Fibroblast of lung (primary cell): Measurements from ENCODE around the gene KCP. TPM values are rescaled to one million over a fixed set of nuclear protein-coding genes. Genes with fewer than 3 reads are reported as not detected.

Source experiments
- DNase-seq, 2 donors: peaks; one replicate each; pipeline versions ENCODE4 v3.0.0 to v3.0.0-alpha.2; 2010; ENCODE audit warnings: low read depth in 2 of 2
- H2AFZ ChIP-seq: 2 replicates; pipeline ENCODE4 v1.5.1; 2012; ENCODE audit warnings: low read length, control low read depth, inconsistent platforms
- H3K27ac ChIP-seq: 2 replicates; pipeline ENCODE4 v1.5.1; 2011; ENCODE audit warnings: low read length, control low read depth; ENCODE audit not compliant: insufficient read depth
- H3K27me3 ChIP-seq: 2 replicates; pipeline ENCODE4 v1.5.1; 2011; ENCODE audit warnings: mild to moderate bottlenecking, low read length; ENCODE audit not compliant: control insufficient read depth, insufficient read depth
- H3K36me3 ChIP-seq: 2 replicates; pipeline ENCODE4 v1.5.1; 2011; ENCODE audit warnings: low read length; ENCODE audit not compliant: control insufficient read depth, insufficient read depth
- H3K4me1 ChIP-seq: 2 replicates; pipeline ENCODE4 v1.5.1; 2011; ENCODE audit warnings: low read length; ENCODE audit not compliant: control insufficient read depth, insufficient read depth; ENCODE audit errors: extremely low read depth
- H3K4me2 ChIP-seq: 2 replicates; pipeline ENCODE4 v1.5.1; 2011; ENCODE audit warnings: low read length, control low read depth; ENCODE audit not compliant: insufficient read depth; ENCODE audit errors: extremely low read depth
- H3K4me3 ChIP-seq, 4 experiments: fragments of 200-600 bp in 1 of 4; sonication (generic) in 1 of 4; replicated peaks in 1 of 4; 2 replicates each; pipeline ENCODE4 v1.5.1; 2011 to 2016; ENCODE audit warnings: low read length in 4 of 4, low read depth in 3 of 4, mild to moderate bottlenecking in 3 of 4, control low read depth in 2 of 4, inconsistent platforms in 1 of 4, mixed read lengths in 1 of 4; ENCODE audit not compliant: insufficient read depth in 1 of 4; ENCODE audit errors: control extremely low read depth in 1 of 4
- H3K79me2 ChIP-seq: 2 replicates; pipeline ENCODE4 v1.5.1; 2012; ENCODE audit warnings: mild to moderate bottlenecking, low read length, inconsistent platforms; ENCODE audit not compliant: control insufficient read depth, insufficient read depth
- H3K9ac ChIP-seq: 2 replicates; pipeline ENCODE4 v1.5.1; 2011; ENCODE audit warnings: mild to moderate bottlenecking, low read length, control low read depth; ENCODE audit not compliant: insufficient read depth
- H3K9me3 ChIP-seq: 2 replicates; pipeline ENCODE4 v1.5.1; 2012; ENCODE audit warnings: low read depth, low read length; ENCODE audit not compliant: control insufficient read depth, insufficient read depth
- H4K20me1 ChIP-seq: 2 replicates; pipeline ENCODE4 v1.5.1; 2011; ENCODE audit warnings: low read length; ENCODE audit not compliant: control insufficient read depth, insufficient read depth; ENCODE audit errors: extremely low read depth
- EZH2 ChIP-seq: IDR thresholded peaks from 2 replicates; pipeline ENCODE4 v1.5.1; 2012; ENCODE audit warnings: low read length, control low read depth, mild to moderate bottlenecking; ENCODE audit errors: missing control alignments
- polyA plus RNA-seq, 2 donors: library from polyadenylated mRNA; depleted of rRNA in 1 of 2; stranded (reverse) in 1 of 2; unstranded in 1 of 2; fragments of >200 nt; gene quantifications; 2 replicates each; pipeline ENCODE4 v1.2.1, GENCODE V29; 2011 to 2012; ENCODE audit warnings: missing spikeins in 1 of 2
- total RNA-seq: library from RNA; depleted of rRNA; stranded (reverse); fragments of >200 nt; gene quantifications from 2 replicates; pipeline ENCODE4 v1.2.1, GENCODE V29; 2014
- TF ChIP-seq, protein P1 (sequence below), 2 donors: IDR thresholded peaks in 1 of 2; conservative IDR thresholded peaks in 1 of 2; 1 replicate in 1 of 2; 2 replicates in 1 of 2; pipeline ENCODE4 v1.5.1; 2011 to 2012; ENCODE audit warnings: low read length in 2 of 2, control low read depth in 1 of 2, inconsistent platforms in 1 of 2, low read depth in 1 of 2, mild to moderate bottlenecking in 1 of 2

The KCP gene
- total and polyA plus RNA-seq, 2 donors (not counting 1 experiment from before 2014, with no cell fraction given) = 0.08 to 0.50 TPM

DNA sequence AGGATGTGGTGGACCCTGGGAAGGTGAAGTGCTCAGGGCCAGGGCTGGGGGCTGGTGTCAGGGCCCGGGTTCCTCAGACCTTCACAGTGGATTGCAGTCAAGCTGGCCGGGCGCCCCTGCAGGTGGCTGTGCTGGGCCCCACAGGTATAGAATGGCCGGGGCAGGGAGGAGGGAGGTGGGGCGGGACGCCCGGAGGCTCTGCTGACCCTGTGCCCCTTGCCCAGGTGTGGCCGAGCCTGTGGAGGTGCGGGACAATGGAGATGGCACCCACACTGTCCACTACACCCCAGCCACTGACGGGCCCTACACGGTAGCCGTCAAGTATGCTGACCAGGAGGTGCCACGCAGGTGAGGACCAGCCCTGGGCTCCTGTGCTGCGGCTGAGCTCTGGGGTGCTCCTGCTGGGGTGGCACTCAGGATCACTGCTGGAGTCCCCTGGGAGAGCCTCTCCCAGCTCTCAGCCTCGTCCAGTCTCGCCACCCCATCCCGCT lies 62.7 kb downstream of the KCP start:
- Histone ChIP-seq H3K9me3 (no peaks in the 10 kb centered on the region), H2AFZ (no peak overlapping the region), H3K27ac (no peak overlapping the region), H3K27me3 (no peaks in the 10 kb centered on the region), H3K4me1 (no peaks in the 10 kb centered on the region), H4K20me1 (peaks cover 2% of the 10 kb centered on the region), H3K36me3 (peaks cover 71% of the 10 kb centered on the region), H3K79me2 (no peaks in the 10 kb centered on the region), H3K9ac (no peak overlapping the region), H3K4me3 (no peak overlapping the region), H3K4me2 (no peak overlapping the region)
- no peak for TF ChIP-seq EZH2
- TF ChIP-seq, protein P1, sequence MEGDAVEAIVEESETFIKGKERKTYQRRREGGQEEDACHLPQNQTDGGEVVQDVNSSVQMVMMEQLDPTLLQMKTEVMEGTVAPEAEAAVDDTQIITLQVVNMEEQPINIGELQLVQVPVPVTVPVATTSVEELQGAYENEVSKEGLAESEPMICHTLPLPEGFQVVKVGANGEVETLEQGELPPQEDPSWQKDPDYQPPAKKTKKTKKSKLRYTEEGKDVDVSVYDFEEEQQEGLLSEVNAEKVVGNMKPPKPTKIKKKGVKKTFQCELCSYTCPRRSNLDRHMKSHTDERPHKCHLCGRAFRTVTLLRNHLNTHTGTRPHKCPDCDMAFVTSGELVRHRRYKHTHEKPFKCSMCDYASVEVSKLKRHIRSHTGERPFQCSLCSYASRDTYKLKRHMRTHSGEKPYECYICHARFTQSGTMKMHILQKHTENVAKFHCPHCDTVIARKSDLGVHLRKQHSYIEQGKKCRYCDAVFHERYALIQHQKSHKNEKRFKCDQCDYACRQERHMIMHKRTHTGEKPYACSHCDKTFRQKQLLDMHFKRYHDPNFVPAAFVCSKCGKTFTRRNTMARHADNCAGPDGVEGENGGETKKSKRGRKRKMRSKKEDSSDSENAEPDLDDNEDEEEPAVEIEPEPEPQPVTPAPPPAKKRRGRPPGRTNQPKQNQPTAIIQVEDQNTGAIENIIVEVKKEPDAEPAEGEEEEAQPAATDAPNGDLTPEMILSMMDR (conservative IDR thresholded peaks at IDR 0.05 in 1 of 2, IDR thresholded peaks at IDR 0.05 in 1 of 2; ENCODE audit: low read depth in 1 of 2, low read length in 2 of 2) = no peak
- no peak for DNase-seq

DNA sequence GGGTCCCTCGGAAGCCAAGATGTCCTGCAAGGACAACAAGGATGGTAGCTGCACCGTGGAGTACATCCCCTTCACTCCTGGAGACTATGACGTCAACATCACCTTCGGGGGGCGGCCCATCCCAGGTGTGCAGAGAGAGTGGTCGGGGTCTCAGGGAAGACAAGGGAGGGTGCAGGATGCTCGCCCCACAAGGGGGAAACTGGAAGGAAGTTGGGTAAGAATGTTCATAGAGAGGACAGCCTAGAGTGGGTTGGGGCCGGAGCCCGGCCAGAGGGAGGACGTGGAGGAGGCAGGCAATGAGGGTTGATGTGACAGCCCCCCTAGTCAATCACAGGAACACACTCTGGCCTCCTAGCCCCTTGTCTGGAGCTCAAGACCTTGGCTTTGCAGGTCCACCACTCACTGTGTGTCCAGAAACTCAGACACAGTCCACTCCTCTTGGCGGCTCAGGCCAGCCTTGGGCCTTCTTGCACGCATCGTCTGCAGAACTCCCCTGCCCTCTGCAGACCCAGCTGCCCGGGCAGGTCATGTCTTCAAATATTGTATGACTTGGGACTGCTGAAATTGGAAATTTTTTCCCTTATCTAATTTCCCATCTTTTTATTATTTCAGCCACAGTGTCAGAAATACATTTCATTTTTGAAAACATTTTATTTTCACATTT lies 63.6 kb downstream of the KCP start:
- Histone ChIP-seq H3K79me2 (no peaks in the 10 kb centered on the region), H4K20me1 (peaks cover 2% of the 10 kb centered on the region), H3K9ac (no peak overlapping the region), H3K4me2 (no peak overlapping the region), H3K36me3 (peaks cover 70% of the 10 kb centered on the region), H2AFZ (no peak overlapping the region), H3K9me3 (no peaks in the 10 kb centered on the region), H3K27ac (no peak overlapping the region), H3K4me3 (no peak overlapping the region), H3K4me1 (no peaks in the 10 kb centered on the region), H3K27me3 (no peaks in the 10 kb centered on the region)
- TF ChIP-seq, protein P1 (conservative IDR thresholded peaks at IDR 0.05 in 1 of 2, IDR thresholded peaks at IDR 0.05 in 1 of 2; ENCODE audit: low read depth in 1 of 2, low read length in 2 of 2) = no peak
- TF ChIP-seq EZH2 = no peak
- DNase-seq = no peak

DNA sequence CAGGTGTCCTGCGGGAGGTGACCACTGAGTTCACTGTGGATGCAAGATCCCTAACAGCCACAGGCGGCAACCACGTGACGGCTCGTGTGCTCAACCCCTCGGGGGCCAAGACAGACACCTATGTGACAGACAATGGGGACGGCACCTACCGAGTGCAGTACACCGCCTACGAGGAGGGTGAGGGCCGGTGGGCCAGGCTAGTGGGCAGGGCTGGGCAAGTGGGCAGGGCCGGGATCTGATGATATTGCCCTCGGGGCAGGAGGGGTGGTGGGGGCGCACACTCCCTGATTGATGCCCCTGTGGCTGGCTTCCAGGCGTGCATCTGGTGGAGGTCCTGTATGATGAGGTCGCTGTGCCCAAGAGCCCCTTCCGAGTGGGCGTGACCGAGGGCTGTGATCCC lies 64.5 kb downstream of the KCP start:
- no peak for TF ChIP-seq EZH2
- TF ChIP-seq, protein P1 (conservative IDR thresholded peaks at IDR 0.05 in 1 of 2, IDR thresholded peaks at IDR 0.05 in 1 of 2; ENCODE audit: low read depth in 1 of 2, low read length in 2 of 2) = no peak
- Histone ChIP-seq H3K79me2 (no peaks in the 10 kb centered on the region), H3K9ac (no peak overlapping the region), H3K4me1 (no peaks in the 10 kb centered on the region), H3K4me2 (no peak overlapping the region), H3K27ac (no peak overlapping the region), H3K9me3 (no peaks in the 10 kb centered on the region), H4K20me1 (peaks cover 2% of the 10 kb centered on the region), H2AFZ (no peak overlapping the region), H3K36me3 (peaks cover 69% of the 10 kb centered on the region), H3K4me3 (no peak overlapping the region), H3K27me3 (no peaks in the 10 kb centered on the region)
- no peak for DNase-seq
